Superior temporal gyrus (tissue), 1 donor: ENCODE results near the gene PPP1R9B.

Experiments used
- DNase-seq: peaks from one replicate; pipeline ENCODE4 v3.0.0-alpha.2; 2016; ENCODE audit errors: extremely low spot score

The PPP1R9B gene

GRCh38 chr17:50173335-50173941 lies 23.0 kb upstream of the PPP1R9B start:
- DNase-seq: no peak

DNA sequence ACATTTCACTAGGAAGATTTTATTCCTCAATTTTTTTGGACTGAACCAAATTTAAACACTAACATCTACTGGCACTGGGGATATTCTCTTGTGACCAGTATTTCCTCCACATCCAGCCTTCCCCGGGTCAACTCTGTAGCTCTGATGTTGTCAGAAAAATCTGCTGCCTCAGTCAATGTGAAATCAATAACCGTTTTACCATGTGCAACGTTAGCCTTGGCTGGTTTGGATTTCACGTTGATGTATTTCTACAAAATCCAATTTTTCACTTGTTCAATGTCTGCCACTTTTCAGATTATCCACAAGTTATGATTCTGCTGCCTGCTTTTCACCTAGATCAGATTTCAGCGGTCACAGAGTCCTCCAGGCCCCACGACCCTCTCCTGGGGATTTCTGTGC lies 22.5 kb upstream of the PPP1R9B start:
- no peak for DNase-seq

DNA sequence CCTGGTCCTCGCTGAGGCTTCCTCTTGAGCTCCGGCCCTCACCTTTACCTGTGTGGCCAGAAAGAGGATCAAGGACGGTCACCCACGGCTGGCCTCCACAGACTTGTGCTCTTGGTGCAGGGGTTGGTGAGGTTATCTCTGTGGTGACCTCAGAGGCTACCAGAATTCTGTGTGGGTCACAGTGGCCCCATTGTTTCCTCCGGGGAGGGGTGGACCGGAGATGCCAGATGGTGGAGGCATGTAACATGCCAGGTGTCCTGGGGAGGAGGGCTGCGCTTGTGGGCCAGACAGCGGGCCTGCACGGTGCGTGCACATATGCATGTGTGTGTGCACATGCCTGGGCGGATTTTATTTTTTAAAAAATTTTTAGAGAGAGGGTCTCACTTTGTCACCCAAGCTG lies 21.7 kb upstream of the PPP1R9B start:
- DNase-seq: no peak

GRCh38 chr17:50171371-50172071 lies 21.0 kb upstream of the PPP1R9B start:
- DNase-seq: no peak

- DNase-seq: no peak
These were observed 20.3 kb upstream of the PPP1R9B start for GRCh38 chr17:50170662-50171370.

DNA sequence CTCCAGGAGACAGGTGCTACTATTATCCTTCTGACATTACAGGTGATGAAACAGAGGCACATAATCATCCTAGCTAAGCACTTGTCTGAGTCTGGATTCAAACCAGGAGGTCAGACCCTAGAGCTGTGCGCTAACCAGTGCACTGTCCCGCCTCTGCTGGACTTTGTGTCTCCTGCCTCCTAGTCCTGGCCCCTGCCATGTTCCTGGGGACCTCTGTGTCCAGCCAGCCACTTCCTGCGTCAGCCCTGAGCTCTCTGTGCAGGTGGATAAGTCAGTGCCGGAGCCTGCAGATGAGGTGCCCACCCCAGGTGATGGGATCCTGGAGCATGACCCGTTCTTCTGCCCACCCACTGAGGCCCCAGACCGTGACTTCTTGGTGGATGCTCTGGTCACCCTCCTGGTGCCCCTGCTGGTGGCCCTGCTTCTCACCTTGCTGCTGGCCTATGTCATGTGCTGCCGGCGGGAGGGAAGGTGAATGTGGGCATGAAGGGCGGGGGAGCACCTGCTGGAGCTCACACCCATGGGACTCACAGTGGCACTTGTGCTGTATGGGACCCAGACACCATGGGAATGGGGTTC lies 19.5 kb upstream of the PPP1R9B start:
- no peak for DNase-seq

- DNase-seq: no peak
These were observed 18.8 kb upstream of the PPP1R9B start for GRCh38 chr17:50169121-50169764.

DNA sequence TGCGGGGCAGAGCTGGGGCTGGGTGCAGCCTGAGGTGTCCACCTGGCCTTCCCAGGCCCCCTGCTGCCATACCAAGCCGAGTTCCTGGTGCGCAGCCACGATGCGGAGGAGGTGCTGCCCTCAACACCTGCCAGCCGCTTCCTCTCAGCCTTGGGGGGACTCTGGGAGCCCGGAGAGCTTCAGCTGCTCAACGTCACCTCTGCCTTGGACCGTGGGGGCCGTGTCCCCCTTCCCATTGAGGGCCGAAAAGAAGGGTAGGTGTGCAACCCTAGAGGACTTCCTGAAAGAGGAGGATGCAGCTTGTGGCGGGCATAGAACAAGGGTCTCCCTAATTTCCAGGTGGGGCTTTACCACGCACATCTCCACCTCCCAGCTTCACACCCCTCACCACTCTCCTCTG lies 17.8 kb upstream of the PPP1R9B start:
- no peak for DNase-seq

GRCh38 chr17:50167371-50167770 lies 16.9 kb upstream of the PPP1R9B start:
- no peak for DNase-seq

DNA sequence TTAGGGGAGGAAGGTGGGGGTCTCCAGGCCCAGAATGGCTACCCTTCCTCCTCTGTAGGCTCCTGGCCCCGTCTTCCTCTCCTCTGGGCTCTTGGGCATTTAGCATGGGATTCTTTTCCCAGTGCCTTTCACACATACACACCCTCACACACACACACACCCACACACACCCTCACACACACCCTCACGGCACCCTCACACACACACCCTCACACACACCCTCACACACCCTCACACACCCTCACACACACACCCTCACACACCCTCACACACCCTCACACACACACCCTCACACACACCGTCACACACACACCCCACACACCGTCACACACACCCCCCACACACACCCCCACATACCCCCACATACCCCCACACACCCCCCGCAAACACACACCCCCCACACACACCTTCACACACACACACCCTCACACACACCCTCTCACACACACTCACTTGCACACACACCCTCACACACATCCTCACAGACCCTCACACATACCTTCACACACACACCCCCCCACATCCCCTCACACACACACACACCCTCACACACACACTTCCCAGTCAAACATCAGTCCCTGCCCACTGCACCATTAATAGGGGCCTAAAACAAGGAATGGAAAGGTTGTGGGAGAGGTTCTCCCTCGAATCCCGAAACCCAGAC lies 16.2 kb upstream of the PPP1R9B start:
- DNase-seq: no peak

DNA sequence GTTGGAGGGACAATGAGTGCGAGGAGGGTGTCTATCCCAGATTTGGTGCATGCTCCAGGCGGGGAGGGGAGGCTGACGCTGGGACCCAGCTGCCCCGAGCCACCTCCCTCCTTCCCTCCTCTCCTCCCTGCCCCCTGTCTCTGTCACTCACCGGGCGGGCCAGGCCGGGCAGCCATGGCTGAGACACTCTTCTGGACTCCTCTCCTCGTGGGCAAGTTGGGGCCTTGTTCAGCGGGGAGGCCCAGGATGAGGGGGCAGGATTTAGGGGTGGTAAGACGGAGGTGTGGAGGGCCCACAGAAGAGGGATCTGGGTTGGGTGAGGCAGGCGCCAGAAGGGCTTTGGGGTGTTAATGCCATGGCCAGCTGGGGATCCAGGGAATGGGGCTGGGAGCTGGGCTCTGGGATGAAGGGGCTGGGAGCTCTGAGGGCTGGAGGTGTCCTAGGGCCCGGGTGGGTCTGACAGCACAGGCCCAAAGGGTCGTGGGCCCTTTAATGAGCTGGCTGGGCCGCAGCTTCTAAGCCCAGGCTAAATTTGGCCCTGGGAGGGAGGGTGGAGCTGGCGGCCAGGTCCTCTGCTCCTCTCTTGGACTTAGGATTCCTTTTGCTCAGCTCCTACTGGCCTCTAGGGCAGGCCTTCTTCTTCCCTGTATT lies 15.5 kb upstream of the PPP1R9B start, which contains the start of gene SGCA:
TSS of gene SGCA (plus strand) at position 139 of the 651 bp plus-strand sequence. CDS start at position 175, 36 bp downstream.
- no peak for DNase-seq

DNA sequence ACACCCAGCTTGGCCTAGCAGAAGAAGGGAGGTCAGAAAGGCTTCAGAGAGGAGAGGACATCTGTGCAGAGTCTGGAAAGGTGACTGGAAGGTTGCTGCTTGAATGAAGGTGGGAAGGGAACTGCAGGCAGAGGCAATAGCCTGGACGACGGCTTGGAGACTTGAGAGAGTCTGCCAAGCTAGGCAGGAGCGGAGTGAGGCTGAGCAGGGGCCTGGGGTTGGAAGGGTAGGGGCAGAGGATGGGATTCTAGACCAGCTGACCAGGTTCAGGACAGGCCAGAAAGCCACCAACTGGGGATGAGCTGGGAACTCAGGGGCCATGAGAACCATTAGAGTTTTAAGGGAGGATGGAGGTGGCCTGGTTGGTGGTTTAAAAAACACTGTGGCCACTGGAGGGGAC lies 15.0 kb upstream of the PPP1R9B start:
- no peak for DNase-seq

GRCh38 chr17:50165066-50165465 lies 14.6 kb upstream of the PPP1R9B start:
- no peak for DNase-seq

DNA sequence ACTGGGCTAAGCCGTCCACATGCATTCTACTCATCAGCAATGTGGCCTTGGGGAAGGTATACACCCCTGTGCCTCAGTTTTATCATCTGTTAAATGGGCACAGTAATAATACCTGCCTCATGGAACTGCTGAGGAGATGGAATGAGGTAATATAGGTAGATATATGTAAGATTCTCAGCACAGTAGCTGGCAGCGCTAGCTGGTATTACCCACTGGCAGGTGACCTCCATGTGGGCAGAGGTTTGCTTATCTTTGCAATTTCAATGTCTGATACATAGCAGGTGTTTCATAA lies 14.2 kb upstream of the PPP1R9B start:
- no peak for DNase-seq

DNA sequence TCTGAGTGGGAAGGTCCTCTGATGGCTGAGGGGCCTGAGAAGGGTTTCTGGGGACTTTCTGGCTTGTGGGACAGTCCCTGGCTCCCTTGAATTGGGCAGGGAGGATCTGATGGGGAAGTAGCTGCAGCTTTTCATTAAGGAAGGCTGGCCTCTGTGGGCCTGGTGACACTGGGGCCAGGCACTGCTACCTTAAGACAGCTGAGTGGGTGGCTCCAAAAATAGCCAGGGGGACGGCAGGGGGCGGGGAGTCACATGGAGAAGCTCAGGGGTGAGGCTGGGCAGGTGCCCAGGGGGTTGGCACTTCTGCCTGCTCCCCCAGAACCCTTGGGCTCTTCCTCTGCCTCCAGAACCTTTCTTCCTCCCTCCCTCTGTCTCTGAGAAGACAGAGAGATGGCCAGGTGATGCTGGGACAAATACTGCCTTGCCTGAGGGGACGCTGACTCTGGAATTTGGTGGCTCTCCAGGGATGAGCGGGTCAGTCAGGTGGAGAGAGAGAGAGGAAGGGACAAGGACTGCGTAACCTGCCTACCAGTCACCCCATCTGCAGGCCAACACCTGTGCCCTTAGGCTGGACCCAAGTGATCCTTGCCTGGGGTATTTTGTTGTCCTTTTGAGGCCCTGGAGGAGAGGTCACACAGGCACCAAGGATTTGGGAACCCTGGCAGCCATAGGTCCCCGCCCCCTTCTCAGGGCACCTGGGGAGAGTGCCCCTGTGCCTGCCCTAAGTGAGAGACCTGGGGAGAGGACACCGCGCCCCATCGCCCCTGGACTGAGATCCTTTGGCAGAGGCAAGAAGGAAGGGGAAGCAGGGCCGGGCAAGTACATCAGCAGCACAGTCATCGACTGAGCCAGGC lies 13.6 kb upstream of the PPP1R9B start:
- no peak for DNase-seq

DNA sequence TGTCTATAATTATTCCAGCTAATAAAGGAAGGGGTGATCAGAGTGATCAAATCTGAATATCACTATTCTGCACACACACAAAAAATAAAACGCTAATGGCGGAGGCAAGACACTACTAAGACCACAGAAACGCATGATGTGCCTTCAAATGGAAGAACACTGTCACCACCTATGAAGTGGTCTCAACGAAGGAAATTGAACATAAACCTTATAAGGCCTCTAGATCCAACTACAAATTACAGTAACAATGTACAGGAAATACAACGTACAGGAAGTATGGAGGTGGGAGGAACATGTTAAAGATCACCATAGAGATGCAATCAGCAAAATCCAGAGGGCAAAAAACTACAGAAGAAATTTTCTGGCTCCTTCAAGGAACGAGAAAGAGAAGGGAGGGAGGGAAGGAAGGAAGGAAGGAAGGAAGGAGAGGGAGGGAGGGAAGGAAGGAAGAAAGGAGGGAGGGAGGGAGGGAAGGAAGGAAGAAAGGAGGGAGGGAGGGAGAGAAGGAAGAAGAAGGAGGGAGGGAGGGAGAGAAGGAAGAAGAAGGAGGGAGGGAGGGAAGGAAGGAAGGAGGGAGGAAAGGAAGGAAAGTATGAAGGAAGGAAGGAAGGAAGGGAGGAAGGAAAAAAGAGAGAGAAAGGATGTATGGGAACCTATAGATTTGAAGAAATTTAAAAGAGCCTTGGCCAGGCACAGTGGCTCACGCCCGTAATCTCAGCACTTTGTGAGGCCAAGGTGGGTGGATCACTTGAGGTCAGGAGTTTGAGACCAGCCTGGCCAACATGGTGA lies 12.2 kb upstream of the PPP1R9B start:
- DNase-seq: no peak

- DNase-seq: no peak
These were observed 11.4 kb upstream of the PPP1R9B start for GRCh38 chr17:50161911-50162288.

GRCh38 chr17:50161023-50161910 lies 10.8 kb upstream of the PPP1R9B start:
- DNase-seq: peak; percentile 95

DNA sequence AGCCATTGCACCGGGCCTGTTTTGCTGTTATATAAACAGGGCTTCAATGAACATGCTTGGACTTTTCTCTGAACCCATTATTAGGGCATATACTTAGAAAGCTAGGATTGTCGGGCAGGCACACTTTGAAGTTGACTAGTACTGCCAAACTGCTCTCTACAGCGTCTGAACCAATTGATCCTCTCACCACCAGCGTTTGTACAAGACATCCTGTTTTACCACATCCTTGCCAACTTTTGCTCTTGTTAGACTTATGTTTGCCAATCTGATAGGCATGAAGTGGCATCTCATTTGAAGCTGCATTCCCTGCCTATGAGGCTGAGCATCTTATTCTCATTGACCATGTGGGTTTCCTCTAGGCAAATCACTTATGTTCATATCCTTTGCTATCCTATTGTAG lies 7.4 kb upstream of the PPP1R9B start:
- no peak for DNase-seq
